Astrocyte of the hippocampus (primary cell): ENCODE measurements around the gene DHRS13.
A peak's percentile ranks its signal among the peaks of the same experiment; 100 is the strongest.
"Not testable (repeated sequence)": the region's sequence is repeated elsewhere in the genome, so short reads cannot be mapped to it uniquely, and the experiment has no call there.

Source experiments
- DNase-seq: peaks from one replicate; pipeline ENCODE4 v3.0.0; 2011; ENCODE audit warnings: low read depth, low spot score

The DHRS13 gene

GRCh38 chr17:28935744-28936460, 33.0 kb upstream of the DHRS13 start:
- no peak for DNase-seq

DNA sequence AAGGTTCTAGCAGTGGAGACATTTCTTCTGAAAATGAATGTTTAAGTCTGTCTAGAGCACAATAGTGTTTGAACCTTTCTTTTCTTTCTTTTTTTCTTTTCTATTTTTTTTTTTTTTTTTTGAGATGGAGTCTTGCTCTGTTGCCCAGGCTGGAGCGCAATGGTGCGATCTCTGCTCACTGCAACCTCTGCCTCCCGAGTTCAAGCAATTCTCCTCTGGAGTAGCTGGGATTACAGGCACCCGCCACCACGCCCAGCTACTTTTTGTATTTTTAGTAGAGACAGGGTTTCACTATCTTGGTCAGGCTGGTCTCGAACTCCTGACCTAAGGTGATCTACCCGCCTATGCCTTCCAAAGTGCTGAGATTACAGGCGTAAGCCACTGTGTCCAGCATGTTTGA, 31.6 kb upstream of the DHRS13 start:
- DNase-seq: not testable (repeated sequence)

DNA sequence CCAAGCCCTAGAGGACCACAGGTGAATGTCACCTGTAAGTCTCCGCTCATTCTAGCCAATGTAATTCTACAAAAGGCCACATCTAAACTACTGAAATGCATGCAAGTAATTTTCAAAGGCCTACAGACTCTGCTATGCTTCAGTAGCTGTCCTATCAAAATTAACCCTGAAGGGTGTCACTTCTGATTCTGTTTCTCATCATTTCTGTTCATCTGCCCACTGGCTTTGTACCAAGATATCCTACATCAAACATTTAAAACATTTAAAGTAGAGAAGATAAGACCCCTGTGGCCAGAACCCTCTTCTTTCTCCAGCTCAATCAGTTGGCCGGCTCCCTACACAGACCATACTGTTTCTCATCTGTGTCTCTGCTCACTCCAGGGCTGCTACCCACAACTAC, 26.9 kb upstream of the DHRS13 start:
- DNase-seq: no peak

DNA sequence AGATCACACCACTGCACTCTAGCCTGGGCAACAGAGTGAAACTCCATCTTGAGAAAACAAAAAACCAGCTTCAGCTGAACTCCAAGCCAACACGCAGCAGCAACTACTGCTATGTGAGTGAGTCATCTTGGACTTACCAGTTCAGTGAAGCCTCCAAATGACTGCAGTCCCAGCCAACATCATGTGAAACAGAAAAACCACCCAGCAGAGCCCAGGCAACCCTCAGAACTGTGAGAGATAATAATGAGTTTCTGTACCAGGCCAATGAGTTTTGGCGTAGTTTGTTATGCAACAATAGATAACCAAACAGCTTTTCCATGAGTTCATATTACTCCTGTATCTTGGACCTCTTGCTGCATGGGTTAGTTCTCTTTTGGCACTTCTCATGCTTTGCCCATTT, 25.2 kb upstream of the DHRS13 start:
- no peak for DNase-seq

GRCh38 chr17:28926786-28927185, 23.9 kb upstream of the DHRS13 start:
- DNase-seq: no peak

GRCh38 chr17:28926366-28926765, 23.5 kb upstream of the DHRS13 start:
- DNase-seq: no peak

GRCh38 chr17:28925912-28926365, 23.1 kb upstream of the DHRS13 start:
- peak; percentile 69 for DNase-seq

- DNase-seq: no peak
These were observed 17.3 kb upstream of the DHRS13 start for GRCh38 chr17:28920201-28920600.

DNA sequence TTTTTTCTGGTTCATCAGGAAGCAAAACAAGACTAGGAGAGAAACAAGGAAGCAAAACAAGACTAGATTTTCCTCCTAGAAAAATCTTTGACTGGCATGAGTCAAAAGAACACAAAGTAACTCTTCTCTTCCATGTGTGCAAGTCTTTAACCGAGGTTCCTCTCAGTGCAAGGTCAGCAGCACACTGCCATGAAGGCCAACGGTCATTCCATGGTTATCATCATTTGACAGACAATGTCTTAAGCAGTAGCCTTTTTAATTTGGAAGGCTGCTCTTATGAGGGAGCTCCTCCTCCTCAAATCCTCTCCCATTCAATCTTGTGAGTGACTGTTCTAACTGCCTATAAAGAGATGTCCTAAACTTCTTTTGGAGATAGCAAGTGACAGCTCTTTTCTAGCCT, 15.4 kb upstream of the DHRS13 start:
- DNase-seq: no peak

DNA sequence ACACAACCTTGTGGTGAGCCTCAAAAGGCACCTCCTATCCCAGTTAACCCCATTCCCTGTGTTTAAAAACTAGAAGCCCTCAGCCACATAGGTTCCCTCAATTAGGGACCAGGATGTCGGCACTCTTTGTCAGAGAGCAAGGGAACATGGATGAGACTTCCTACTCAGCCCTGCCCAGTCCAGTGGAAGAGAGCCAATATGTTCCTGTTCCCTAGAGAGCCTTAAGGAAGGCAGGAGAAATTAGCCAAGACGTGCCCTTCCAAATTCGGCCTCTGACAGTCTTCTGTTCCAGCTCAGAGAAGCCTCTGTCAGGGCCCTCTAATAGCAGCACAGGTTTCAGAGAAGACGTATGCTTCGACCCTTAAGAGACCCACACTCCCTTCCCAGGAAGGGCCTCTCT, 14.6 kb upstream of the DHRS13 start:
- DNase-seq: no peak

- no peak for DNase-seq
These were observed 14.2 kb upstream of the DHRS13 start for GRCh38 chr17:28917029-28917428.

- peak; percentile 56 for DNase-seq
These were observed 13.5 kb upstream of the DHRS13 start for GRCh38 chr17:28916302-28916934.

GRCh38 chr17:28912938-28913333, 10.1 kb upstream of the DHRS13 start:
- DNase-seq: no peak

DNA sequence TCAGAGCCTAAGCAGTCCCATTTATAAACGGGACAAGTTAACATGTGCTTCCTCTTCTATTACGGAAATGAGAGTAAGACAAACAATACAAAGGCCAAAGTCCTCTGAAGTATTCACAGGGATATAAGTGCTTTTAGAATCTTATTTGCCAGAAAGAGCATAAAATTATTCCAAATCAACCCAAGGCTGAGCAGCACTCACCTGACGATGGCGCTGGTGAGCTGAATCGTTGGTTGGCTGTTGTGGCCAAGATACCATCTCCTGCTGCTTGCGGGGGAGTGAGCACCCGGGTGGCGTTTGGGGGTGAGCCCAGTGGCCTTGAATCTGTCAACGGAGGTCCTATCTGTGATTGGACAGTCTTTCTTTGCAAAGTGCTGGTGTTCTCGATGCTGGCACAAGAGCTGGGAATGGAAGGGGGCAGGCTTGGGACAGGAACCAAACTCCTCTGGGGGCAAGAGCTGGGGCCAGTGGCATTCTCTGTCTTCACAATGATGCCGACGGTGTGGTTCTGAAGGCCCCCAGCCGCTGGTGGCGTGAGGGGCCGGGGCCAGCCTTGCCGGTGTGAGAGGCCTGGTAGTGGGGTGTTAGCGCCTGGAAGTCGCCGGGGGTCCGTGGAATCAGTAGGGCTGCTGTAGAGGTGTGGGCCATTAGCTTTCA, 9.5 kb upstream of the DHRS13 start:
- DNase-seq: no peak

DNA sequence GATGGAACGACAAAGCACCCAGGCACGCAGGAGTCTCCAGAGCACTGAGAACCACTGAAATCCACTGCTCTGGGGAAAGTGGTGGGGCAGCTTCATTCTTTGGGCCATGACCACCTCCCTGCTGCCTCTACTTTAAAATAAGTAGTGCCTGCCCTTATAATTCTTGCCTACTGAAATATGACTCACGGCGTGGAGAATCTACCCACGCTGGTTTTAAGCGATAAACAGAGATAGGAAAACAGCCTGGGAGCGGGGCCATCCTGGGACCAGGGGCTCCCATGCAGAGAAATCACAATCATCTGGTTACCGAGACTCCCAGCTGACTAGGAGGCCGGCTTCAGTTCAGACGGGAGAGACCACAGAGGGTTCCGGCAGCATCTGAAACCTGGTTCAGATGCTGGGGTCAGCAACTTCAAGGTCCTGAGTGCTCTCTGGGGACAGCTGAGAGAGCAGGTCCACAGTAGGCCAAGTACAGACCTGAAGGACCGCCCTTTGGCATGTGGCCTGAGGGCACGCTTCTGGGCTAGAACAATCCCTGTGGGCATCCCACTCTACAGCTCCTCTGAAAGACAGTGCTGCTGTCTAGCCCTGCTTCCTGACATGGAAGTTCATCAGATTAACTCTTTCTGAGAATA, 8.6 kb upstream of the DHRS13 start:
- no peak for DNase-seq

DNA sequence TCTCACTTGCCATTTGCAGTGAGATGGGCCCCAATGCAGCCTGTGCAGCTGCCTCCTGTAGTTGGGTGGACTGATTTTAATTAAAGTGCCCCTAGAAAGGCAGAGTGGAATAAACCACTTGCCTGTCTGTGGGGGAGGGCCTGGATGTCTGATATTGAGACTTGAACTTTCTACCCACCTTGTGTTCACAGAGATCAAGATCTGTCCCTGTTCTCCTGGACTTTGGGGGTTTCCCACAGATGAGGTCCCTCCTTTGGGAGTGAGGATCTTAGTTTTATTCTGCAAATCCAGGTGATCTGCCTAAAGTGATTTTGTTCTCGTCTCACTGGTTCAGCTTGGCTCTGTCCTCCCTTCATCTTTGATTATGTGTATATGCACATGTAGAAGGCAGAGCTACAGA, 7.7 kb upstream of the DHRS13 start:
- DNase-seq: no peak

- DNase-seq: peak; percentile 84
These were observed 5.8 kb upstream of the DHRS13 start for GRCh38 chr17:28908640-28909167.

GRCh38 chr17:28907709-28908475, 5.0 kb upstream of the DHRS13 start:
- no peak for DNase-seq

DNA sequence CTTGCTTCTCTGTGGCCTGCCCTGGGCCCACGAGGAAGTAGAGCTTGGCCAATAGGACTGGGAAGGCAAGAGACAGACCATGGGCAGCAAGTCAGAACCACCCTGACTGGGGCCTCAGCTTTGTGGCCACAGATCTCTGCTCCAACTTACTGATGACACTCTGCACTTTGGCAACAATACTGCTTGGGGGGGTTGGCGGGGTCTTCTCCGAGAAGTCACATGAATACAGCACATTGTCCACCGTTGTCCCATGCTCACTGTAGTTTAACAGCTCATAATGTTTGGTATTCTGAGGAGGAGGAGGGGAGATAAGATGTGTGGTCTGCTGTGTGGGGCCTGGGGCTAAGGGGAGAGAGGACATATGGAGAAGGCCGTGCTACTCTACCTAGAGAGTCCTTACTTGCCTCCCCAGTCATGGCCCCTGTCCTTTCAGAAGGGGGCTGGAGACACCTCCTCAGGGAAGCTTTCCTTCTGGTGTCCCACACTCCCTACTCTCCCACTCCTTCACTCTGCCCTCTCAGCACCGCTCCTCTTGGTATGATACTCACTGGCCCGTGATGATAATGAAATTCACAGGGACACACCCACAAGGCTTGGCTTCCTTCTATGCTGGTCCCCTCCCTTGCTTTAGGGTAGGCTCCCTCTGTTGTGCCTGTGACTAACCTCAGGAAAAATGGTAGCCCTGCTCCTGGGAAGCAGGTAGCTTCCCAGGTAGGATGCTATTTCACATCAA, 4.0 kb upstream of the DHRS13 start:
- DNase-seq: no peak

- no peak for DNase-seq
These were observed 3.4 kb upstream of the DHRS13 start for GRCh38 chr17:28906276-28906675.

DNA sequence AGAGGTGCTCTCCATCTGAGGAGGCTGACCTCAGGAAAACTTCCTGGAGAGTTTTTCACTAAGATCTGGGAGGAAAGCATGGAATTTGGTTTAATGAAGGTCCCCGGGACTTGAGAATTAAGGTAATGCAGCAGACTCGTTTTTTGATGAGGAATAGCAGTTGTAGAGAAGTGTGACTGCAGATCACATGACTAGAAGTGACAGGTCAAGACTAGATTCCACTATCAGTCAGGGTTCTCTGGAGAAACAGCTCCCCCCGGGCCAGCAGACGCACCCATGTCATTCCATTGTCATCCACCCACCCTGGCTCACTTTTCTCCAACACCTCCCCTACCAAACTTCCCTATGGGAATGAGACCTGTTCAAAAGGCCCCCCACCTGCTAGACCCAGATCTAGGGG, 1.9 kb upstream of the DHRS13 start:
- DNase-seq: no peak
